ENCODE measurements around the gene C4orf54.

The C4orf54 gene

DNA sequence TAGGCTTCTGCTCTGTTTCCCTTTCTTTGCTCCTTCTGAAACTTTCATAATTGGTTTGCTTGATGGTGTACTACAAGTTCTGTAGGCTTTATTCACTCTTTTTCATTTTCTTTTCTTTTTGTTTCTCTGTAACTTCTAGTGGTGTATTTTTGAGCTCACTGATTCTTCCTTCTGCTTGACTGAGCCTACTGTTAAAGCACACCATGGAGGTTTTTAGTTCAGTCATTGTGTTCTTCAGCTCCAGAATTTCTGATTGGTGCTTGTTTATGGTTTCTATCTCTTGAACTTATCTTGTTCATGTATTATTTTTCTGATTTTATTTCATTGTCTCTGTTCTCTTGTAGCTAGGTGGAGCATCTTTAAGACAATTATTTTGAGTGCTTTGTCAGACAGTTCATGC, 33.4 kb upstream of the C4orf54 start:
- Histone ChIP-seq H3K27me3 (ENCODE audit: insufficient read depth, low read length) (no peaks in the 10 kb centered on the region), H3K79me1 (ENCODE audit: low read length) (no peaks in the 10 kb centered on the region), H3K79me2 (ENCODE audit: control insufficient read depth, insufficient read depth, low read length, poor library complexity) (no peaks in the 10 kb centered on the region), H3K4me3 (ENCODE audit: low read depth, low read length) (no peak overlapping the region), H2BK120ac (ENCODE audit: insufficient read depth, low read length, poor library complexity) (no peak overlapping the region), H3K4me1 (ENCODE audit: control insufficient read depth in 1 of 2, insufficient read depth in 2 of 2, low read length in 2 of 2) (no peaks in the 10 kb centered on the region), H2AFZ (ENCODE audit: insufficient read depth, low read length, poor library complexity) (no peak overlapping the region), H3K14ac (ENCODE audit: low read length) (no peak overlapping the region), H3K23ac (ENCODE audit: low read length) (no peak overlapping the region), H3K18ac (ENCODE audit: low read length) (no peak overlapping the region), H3K27ac (ENCODE audit: low read depth, low read length) (no peak overlapping the region), H3K4ac (ENCODE audit: low read depth, low read length) (no peak overlapping the region), H4K12ac (ENCODE audit: low read depth, low read length) (no peak overlapping the region), H2BK5ac (ENCODE audit: low read depth, low read length, poor library complexity) (no peak overlapping the region), H2AK5ac (ENCODE audit: low read length) (no peak overlapping the region), H2BK12ac (ENCODE audit: low read length) (no peak overlapping the region), H3K36me3 (ENCODE audit: control insufficient read depth in 1 of 2, insufficient read depth in 2 of 2, low read length in 2 of 2) (no peaks in the 10 kb centered on the region), H3K4me2 (ENCODE audit: low read length) (no peak overlapping the region), H3K9me3 (ENCODE audit: insufficient read depth, low read depth, low read length) (peaks cover 1% of the 10 kb centered on the region), H4K8ac (ENCODE audit: low read depth, low read length) (no peak overlapping the region), H3K9ac (ENCODE audit: low read length) (no peak overlapping the region), H4K91ac (ENCODE audit: low read depth, low read length) (no peak overlapping the region)
- DNase-seq, result no peak

DNA sequence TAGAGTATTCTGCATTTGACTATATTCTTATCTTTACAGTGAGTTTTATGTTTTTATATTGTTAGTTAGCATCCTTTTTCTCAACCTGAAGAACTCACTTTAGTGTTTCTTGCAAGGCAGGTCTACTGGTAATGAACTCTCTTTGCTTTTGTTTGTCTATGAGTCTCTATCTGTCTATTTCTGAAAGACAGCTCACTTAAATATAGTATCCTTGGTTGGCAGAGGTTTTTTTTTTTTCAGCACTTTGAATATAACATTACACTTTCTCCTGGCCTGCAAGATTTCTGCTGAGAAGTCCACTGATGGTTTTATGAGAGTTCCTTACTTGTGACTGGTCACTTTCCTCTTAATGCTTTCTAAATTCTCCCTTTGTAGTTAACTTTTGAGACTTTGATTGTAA, 32.8 kb upstream of the C4orf54 start:
- H3K27me3 ChIP-seq (ENCODE audit: insufficient read depth, low read length), result no peaks in the 10 kb centered on the region
- no peak overlapping the region for H2AK5ac ChIP-seq (ENCODE audit: low read length)
- H4K91ac ChIP-seq (ENCODE audit: low read depth, low read length), result no peak overlapping the region
- no peaks in the 10 kb centered on the region for H3K4me1 ChIP-seq (ENCODE audit: control insufficient read depth in 1 of 2, insufficient read depth in 2 of 2, low read length in 2 of 2)
- H3K4me3 ChIP-seq (ENCODE audit: low read depth, low read length), result no peak overlapping the region
- H4K8ac ChIP-seq (ENCODE audit: low read depth, low read length), result no peak overlapping the region
- DNase-seq, result no peak
- no peak overlapping the region for H3K18ac ChIP-seq (ENCODE audit: low read length)
- no peak overlapping the region for H3K23ac ChIP-seq (ENCODE audit: low read length)
- H3K9ac ChIP-seq (ENCODE audit: low read length), result no peak overlapping the region
- no peaks in the 10 kb centered on the region for H3K36me3 ChIP-seq (ENCODE audit: control insufficient read depth in 1 of 2, insufficient read depth in 2 of 2, low read length in 2 of 2)
- H3K4me2 ChIP-seq (ENCODE audit: low read length), result no peak overlapping the region
- H2BK12ac ChIP-seq (ENCODE audit: low read length), result no peak overlapping the region
- no peaks in the 10 kb centered on the region for H3K79me2 ChIP-seq (ENCODE audit: control insufficient read depth, insufficient read depth, low read length, poor library complexity)
- no peak overlapping the region for H3K27ac ChIP-seq (ENCODE audit: low read depth, low read length)
- peaks cover 1% of the 10 kb centered on the region for H3K9me3 ChIP-seq (ENCODE audit: insufficient read depth, low read depth, low read length)
- H4K12ac ChIP-seq (ENCODE audit: low read depth, low read length), result no peak overlapping the region
- no peak overlapping the region for H3K14ac ChIP-seq (ENCODE audit: low read length)
- H2BK5ac ChIP-seq (ENCODE audit: low read depth, low read length, poor library complexity), result no peak overlapping the region
- H2AFZ ChIP-seq (ENCODE audit: insufficient read depth, low read length, poor library complexity), result no peak overlapping the region
- no peak overlapping the region for H2BK120ac ChIP-seq (ENCODE audit: insufficient read depth, low read length, poor library complexity)
- no peak overlapping the region for H3K4ac ChIP-seq (ENCODE audit: low read depth, low read length)
- H3K79me1 ChIP-seq (ENCODE audit: low read length), result no peaks in the 10 kb centered on the region

DNA sequence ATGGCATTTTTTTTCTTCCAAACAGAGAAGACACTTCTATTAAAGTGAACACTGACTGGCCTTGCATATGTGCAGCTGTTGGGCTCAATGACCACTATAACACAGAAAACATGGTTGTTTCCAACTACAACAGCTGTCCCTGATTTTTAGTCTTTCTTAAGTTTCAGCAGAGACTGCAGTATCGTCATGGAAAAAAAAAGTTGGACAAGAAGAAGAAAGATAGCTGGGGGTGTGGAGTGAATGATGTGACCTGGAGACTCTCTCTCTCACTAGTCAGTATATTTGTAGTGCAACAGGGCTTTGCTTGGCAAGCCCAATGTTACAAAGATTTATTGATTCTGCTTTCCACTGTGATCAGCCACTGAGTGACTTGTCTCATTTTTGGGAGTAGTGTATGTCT, 29.5 kb upstream of the C4orf54 start:
- no peak overlapping the region for H3K4me2 ChIP-seq (ENCODE audit: low read length)

DNA sequence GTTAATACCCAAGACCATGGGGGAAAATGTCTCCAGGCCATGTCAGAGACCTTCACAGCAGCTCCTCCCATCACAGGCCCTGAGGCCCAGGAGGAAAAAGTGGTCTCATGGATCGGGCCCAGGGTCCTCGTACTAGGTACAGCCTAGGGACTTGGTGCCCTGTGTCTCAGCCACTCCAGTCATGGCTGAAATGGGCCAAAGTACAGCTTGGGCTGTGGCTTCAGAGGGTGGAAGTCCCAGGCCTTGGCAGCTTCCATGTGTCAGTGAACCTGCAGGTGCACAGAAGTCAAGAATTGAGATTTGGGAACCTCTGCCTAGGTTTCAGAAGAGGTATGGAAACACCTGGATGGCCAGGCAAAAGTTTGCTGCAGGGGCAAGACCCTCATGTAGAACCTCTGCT, 27.6 kb upstream of the C4orf54 start:
- no peak overlapping the region for H3K18ac ChIP-seq (ENCODE audit: low read length)
- H2BK5ac ChIP-seq (ENCODE audit: low read depth, low read length, poor library complexity), result no peak overlapping the region
- no peak overlapping the region for H2AFZ ChIP-seq (ENCODE audit: insufficient read depth, low read length, poor library complexity)

More for the DNA sequence above, 29.5 kb upstream of the C4orf54 start:
- no peak overlapping the region for H3K27ac ChIP-seq (ENCODE audit: low read depth, low read length)
- H4K8ac ChIP-seq (ENCODE audit: low read depth, low read length), result no peak overlapping the region
- no peak overlapping the region for H3K14ac ChIP-seq (ENCODE audit: low read length)
- no peak overlapping the region for H3K23ac ChIP-seq (ENCODE audit: low read length)
- no peak overlapping the region for H4K91ac ChIP-seq (ENCODE audit: low read depth, low read length)
- no peak overlapping the region for H2AK5ac ChIP-seq (ENCODE audit: low read length)
- H2BK120ac ChIP-seq (ENCODE audit: insufficient read depth, low read length, poor library complexity), result no peak overlapping the region
- H3K4me3 ChIP-seq (ENCODE audit: low read depth, low read length), result no peak overlapping the region
- H3K79me1 ChIP-seq (ENCODE audit: low read length), result no peaks in the 10 kb centered on the region
- H3K27me3 ChIP-seq (ENCODE audit: insufficient read depth, low read length), result no peaks in the 10 kb centered on the region
- no CpG with 5 or more reads among the region's 1 CpG for WGBS (ENCODE audit: extremely low coverage, insufficient coverage, insufficient read length)
- H2BK5ac ChIP-seq (ENCODE audit: low read depth, low read length, poor library complexity), result no peak overlapping the region
- H3K4ac ChIP-seq (ENCODE audit: low read depth, low read length), result no peak overlapping the region
- H3K36me3 ChIP-seq (ENCODE audit: control insufficient read depth in 1 of 2, insufficient read depth in 2 of 2, low read length in 2 of 2), result no peaks in the 10 kb centered on the region
- H3K4me1 ChIP-seq (ENCODE audit: control insufficient read depth in 1 of 2, insufficient read depth in 2 of 2, low read length in 2 of 2), result no peaks in the 10 kb centered on the region
- no peak overlapping the region for H4K12ac ChIP-seq (ENCODE audit: low read depth, low read length)
- peaks cover 4% of the 10 kb centered on the region for H3K9me3 ChIP-seq (ENCODE audit: insufficient read depth, low read depth, low read length)
- H3K18ac ChIP-seq (ENCODE audit: low read length), result no peak overlapping the region
- H3K79me2 ChIP-seq (ENCODE audit: control insufficient read depth, insufficient read depth, low read length, poor library complexity), result no peaks in the 10 kb centered on the region
- no peak overlapping the region for H2AFZ ChIP-seq (ENCODE audit: insufficient read depth, low read length, poor library complexity)
- H3K9ac ChIP-seq (ENCODE audit: low read length), result no peak overlapping the region
- no peak for DNase-seq
- H2BK12ac ChIP-seq (ENCODE audit: low read length), result no peak overlapping the region

DNA sequence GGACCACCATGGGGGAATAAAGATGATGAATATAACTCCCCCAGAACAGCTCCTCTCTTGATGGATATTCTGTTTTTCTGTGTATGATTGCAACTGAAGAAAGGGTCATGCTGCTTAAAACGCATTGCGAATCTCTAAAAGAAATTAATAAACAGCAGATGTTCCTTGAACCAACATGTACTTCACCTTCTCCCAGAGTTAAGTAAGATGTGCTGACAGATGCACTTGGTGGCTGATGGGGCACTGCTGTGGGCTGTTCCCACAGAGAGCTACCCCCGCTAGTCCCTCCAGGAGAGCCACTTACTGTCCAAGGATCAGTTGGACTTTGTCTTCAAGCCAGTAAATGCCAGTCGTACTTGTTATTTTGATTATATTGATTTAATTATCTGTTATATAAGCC, 26.3 kb upstream of the C4orf54 start:
- H3K27me3 ChIP-seq (ENCODE audit: insufficient read depth, low read length), result no peaks in the 10 kb centered on the region
- no peak overlapping the region for H3K4ac ChIP-seq (ENCODE audit: low read depth, low read length)
- H3K14ac ChIP-seq (ENCODE audit: low read length), result no peak overlapping the region
- no peak overlapping the region for H2BK5ac ChIP-seq (ENCODE audit: low read depth, low read length, poor library complexity)
- H2BK12ac ChIP-seq (ENCODE audit: low read length), result no peak overlapping the region
- no peak overlapping the region for H4K12ac ChIP-seq (ENCODE audit: low read depth, low read length)
- no peak overlapping the region for H4K8ac ChIP-seq (ENCODE audit: low read depth, low read length)
- no peak for DNase-seq
- no CpG with 5 or more reads among the region's 4 CpGs for WGBS (ENCODE audit: extremely low coverage, insufficient coverage, insufficient read length)
- no peaks in the 10 kb centered on the region for H3K79me2 ChIP-seq (ENCODE audit: control insufficient read depth, insufficient read depth, low read length, poor library complexity)
- no peak overlapping the region for H3K9ac ChIP-seq (ENCODE audit: low read length)
- no peak overlapping the region for H3K4me3 ChIP-seq (ENCODE audit: low read depth, low read length)
- H3K9me3 ChIP-seq (ENCODE audit: insufficient read depth, low read depth, low read length), result peaks cover 3% of the 10 kb centered on the region
- no peak overlapping the region for H2AK5ac ChIP-seq (ENCODE audit: low read length)
- no peak overlapping the region for H4K91ac ChIP-seq (ENCODE audit: low read depth, low read length)
- no peak overlapping the region for H2BK120ac ChIP-seq (ENCODE audit: insufficient read depth, low read length, poor library complexity)
- no peaks in the 10 kb centered on the region for H3K4me1 ChIP-seq (ENCODE audit: control insufficient read depth in 1 of 2, insufficient read depth in 2 of 2, low read length in 2 of 2)
- no peak overlapping the region for H2AFZ ChIP-seq (ENCODE audit: insufficient read depth, low read length, poor library complexity)
- no peak overlapping the region for H3K18ac ChIP-seq (ENCODE audit: low read length)
- H3K79me1 ChIP-seq (ENCODE audit: low read length), result no peaks in the 10 kb centered on the region
- H3K4me2 ChIP-seq (ENCODE audit: low read length), result no peak overlapping the region
- no peak overlapping the region for H3K27ac ChIP-seq (ENCODE audit: low read depth, low read length)
- no peaks in the 10 kb centered on the region for H3K36me3 ChIP-seq (ENCODE audit: control insufficient read depth in 1 of 2, insufficient read depth in 2 of 2, low read length in 2 of 2)
- no peak overlapping the region for H3K23ac ChIP-seq (ENCODE audit: low read length)

More for the DNA sequence above, 27.6 kb upstream of the C4orf54 start:
- H3K14ac ChIP-seq (ENCODE audit: low read length), result no peak overlapping the region
- H3K79me2 ChIP-seq (ENCODE audit: control insufficient read depth, insufficient read depth, low read length, poor library complexity), result no peaks in the 10 kb centered on the region
- no peak overlapping the region for H3K27ac ChIP-seq (ENCODE audit: low read depth, low read length)
- no peak overlapping the region for H3K4me2 ChIP-seq (ENCODE audit: low read length)
- H3K36me3 ChIP-seq (ENCODE audit: control insufficient read depth in 1 of 2, insufficient read depth in 2 of 2, low read length in 2 of 2), result no peaks in the 10 kb centered on the region
- H4K91ac ChIP-seq (ENCODE audit: low read depth, low read length), result no peak overlapping the region
- no peak overlapping the region for H2BK120ac ChIP-seq (ENCODE audit: insufficient read depth, low read length, poor library complexity)
- DNase-seq, result no peak
- H2BK12ac ChIP-seq (ENCODE audit: low read length), result no peak overlapping the region
- no peak overlapping the region for H3K4ac ChIP-seq (ENCODE audit: low read depth, low read length)
- no CpG with 5 or more reads among the region's 2 CpGs for WGBS (ENCODE audit: extremely low coverage, insufficient coverage, insufficient read length)
- no peak overlapping the region for H3K23ac ChIP-seq (ENCODE audit: low read length)
- no peak overlapping the region for H3K4me3 ChIP-seq (ENCODE audit: low read depth, low read length)
- no peak overlapping the region for H3K9ac ChIP-seq (ENCODE audit: low read length)
- no peaks in the 10 kb centered on the region for H3K79me1 ChIP-seq (ENCODE audit: low read length)
- H3K4me1 ChIP-seq (ENCODE audit: control insufficient read depth in 1 of 2, insufficient read depth in 2 of 2, low read length in 2 of 2), result no peaks in the 10 kb centered on the region
- no peak overlapping the region for H2AK5ac ChIP-seq (ENCODE audit: low read length)
- H3K9me3 ChIP-seq (ENCODE audit: insufficient read depth, low read depth, low read length), result peaks cover 3% of the 10 kb centered on the region
- no peak overlapping the region for H4K12ac ChIP-seq (ENCODE audit: low read depth, low read length)
- H4K8ac ChIP-seq (ENCODE audit: low read depth, low read length), result no peak overlapping the region
- H3K27me3 ChIP-seq (ENCODE audit: insufficient read depth, low read length), result no peaks in the 10 kb centered on the region
